22Rv1 (cell line): ENCODE measurements around the gene CUL9.
"Not testable (repeated sequence)": the region's sequence is repeated elsewhere in the genome, so short reads cannot be mapped to it uniquely, and the experiment has no call there.

Experiments
- H3K27ac ChIP-seq: fragments of 450-650 bp; 2 replicates; pipeline ENCODE4 v1.5.1; 2017
- ZFX ChIP-seq: fragments of 450-650 bp; IDR thresholded peaks from 2 replicates; pipeline ENCODE4 v1.6.1; 2017; ENCODE audit warnings: antibody characterized with exemption, borderline replicate concordance
- TF ChIP-seq, protein P1 (sequence below): fragments of 450-650 bp; IDR thresholded peaks from 2 replicates; pipeline ENCODE4 v1.5.1; 2017; ENCODE audit warnings: mild to moderate bottlenecking

Gene CUL9

DNA sequence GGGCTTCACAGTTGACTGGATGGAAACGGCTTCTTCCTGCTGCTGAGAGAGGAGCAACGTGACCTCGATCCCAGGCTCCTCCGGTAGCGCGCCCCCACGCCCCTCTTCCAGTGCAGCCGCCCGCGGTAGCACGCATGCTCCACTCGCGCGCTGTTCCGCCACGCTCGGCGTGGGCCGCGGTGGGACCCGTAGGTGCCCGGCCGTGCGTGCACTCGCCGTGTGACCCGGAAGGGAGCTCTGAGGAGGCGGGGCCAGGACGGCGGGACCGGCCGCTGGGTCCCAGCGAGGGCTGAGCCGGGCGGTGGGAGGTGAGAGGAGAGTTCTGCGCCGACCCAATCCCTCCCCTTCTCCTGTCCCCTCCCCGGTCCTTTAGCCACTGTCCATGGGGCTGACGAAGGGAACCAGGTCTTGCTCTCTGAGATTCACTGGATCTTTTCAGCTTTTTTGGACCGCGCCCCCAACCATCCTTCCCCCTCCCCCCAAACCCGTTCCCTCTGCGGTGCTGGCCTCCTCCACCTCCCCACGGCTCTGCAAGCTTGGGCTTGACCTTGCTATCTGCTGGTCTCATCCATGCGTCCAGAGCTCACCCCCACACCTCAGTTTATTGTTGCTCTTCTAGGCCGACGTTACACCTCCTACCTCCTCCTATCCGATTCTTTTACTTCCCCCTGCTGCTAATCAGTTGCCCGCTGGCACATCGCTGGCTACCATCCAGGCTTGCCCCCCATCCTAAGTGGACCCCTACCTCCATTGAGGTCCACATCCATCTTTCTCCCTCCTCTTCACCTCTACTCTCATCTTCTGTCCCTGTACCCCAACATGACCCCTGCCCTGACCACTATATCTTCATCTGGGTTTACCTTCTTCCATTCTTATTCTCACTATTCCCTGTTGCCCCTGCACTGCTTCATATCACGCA lies at the start of gene CUL9:
CUL9 (plus strand) TSS at position 255 of the 919 bp plus-strand sequence. CDS start 2,115 bp downstream, outside the sequence.
- no peak for TF ChIP-seq ZFX
- TF ChIP-seq, protein P1, sequence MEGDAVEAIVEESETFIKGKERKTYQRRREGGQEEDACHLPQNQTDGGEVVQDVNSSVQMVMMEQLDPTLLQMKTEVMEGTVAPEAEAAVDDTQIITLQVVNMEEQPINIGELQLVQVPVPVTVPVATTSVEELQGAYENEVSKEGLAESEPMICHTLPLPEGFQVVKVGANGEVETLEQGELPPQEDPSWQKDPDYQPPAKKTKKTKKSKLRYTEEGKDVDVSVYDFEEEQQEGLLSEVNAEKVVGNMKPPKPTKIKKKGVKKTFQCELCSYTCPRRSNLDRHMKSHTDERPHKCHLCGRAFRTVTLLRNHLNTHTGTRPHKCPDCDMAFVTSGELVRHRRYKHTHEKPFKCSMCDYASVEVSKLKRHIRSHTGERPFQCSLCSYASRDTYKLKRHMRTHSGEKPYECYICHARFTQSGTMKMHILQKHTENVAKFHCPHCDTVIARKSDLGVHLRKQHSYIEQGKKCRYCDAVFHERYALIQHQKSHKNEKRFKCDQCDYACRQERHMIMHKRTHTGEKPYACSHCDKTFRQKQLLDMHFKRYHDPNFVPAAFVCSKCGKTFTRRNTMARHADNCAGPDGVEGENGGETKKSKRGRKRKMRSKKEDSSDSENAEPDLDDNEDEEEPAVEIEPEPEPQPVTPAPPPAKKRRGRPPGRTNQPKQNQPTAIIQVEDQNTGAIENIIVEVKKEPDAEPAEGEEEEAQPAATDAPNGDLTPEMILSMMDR = no peak
- peak within 1 kb of the TSS; percentile 70 for H3K27ac ChIP-seq

- TF ChIP-seq, protein P1 = no peak
- no peak for TF ChIP-seq ZFX
- H3K27ac ChIP-seq = no peak overlapping the region
Observed at GRCh38 chr6:43138267-43138666, 43.7 kb upstream of the CUL9 start.

- not testable (repeated sequence) for H3K27ac ChIP-seq
Observed at GRCh38 chr6:43139973-43140372, 42.0 kb upstream of the CUL9 start.

DNA sequence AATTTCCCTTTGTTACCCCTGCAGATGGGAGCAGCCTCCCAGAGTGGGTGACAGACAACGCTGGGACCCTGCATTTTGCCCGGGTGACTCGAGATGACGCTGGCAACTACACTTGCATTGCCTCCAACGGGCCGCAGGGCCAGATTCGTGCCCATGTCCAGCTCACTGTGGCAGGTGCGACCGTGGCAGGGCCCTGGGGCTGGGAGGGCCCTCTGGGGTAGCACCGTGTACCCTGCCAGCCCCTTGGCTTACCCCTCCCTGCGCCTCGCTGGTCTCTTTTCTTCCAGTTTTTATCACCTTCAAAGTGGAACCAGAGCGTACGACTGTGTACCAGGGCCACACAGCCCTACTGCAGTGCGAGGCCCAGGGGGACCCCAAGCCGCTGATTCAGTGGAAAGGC lies 40.4 kb upstream of the CUL9 start:
- no peak overlapping the region for H3K27ac ChIP-seq

GRCh38 chr6:43142101-43142500 lies 39.9 kb upstream of the CUL9 start:
- H3K27ac ChIP-seq = no peak overlapping the region
- TF ChIP-seq, protein P1 = no peak
- no peak for TF ChIP-seq ZFX

More for the DNA sequence above, 40.4 kb upstream of the CUL9 start:
- TF ChIP-seq, protein P1 = no peak

- no peak overlapping the region for H3K27ac ChIP-seq
- TF ChIP-seq, protein P1 = peak; percentile 97
- no peak for TF ChIP-seq ZFX
Observed at GRCh38 chr6:43143235-43144128, 38.5 kb upstream of the CUL9 start.

DNA sequence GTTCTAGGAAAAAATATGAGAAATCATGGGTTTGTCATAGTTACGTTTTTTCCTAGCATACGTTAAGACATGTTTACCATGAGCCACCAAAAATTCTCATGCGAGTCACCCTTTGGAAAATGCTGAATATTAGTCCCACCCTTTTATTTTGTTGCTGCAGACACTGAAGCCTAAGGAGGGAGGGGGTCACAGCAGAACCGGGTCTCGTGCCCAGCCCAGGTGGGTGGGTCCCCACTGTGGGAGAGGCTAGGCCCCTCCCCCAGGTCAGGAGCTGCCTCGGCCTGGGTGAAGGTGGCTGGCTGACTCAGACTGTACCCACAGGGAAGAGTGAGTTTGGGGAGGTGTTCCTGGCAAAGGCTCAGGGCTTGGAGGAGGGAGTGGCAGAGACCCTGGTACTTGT lies 37.1 kb upstream of the CUL9 start:
- no peak overlapping the region for H3K27ac ChIP-seq
- TF ChIP-seq ZFX = no peak
- TF ChIP-seq, protein P1 = no peak
